ENCODE data around the gene TCEA3. TPM values are rescaled to one million over a fixed set of nuclear protein-coding genes. Genes with fewer than 3 reads are reported as not detected.

The TCEA3 gene
- total and polyA plus RNA-seq, 2 experiments from 2014 or later: not detected

GRCh38 chr1:23395849-23396248, 28.7 kb downstream of the TCEA3 start:
- Mint-ChIP-seq H3K4me3 (no peak overlapping the region), H3K9me3 (peaks cover 5% of the 10 kb centered on the region; the same call in 1 of the 3 replicates)

More at GRCh38 chr1:23395849-23396248, 28.7 kb downstream of the TCEA3 start:
- H3F3A ChIP-seq (replicated peaks; ENCODE audit: low read depth): 0 out of 2 replicates have a peak, but pooled peaks cover 7% of the 10 kb centered on the region
- H2AFZ ChIP-seq: no peak overlapping the region
- H3K79me2 ChIP-seq (replicated peaks; ENCODE audit: insufficient read depth): no peaks in the 10 kb centered on the region
- Mint-ChIP-seq H3K36me3 (ENCODE audit: low read depth) (no peaks in the 10 kb centered on the region), H3K27ac (no peak overlapping the region), H3K4me1 (peaks cover 22% of the 10 kb centered on the region), H3K27me3 (ENCODE audit: insufficient read depth, low read depth, poor library complexity) (peaks cover 55% of the 10 kb centered on the region)
- H3K4me3 ChIP-seq: no peak overlapping the region
- H3K27me3 ChIP-seq (ENCODE audit: insufficient read depth): peaks cover 88% of the 10 kb centered on the region
- no peaks in the 10 kb centered on the region for H3K36me3 ChIP-seq (ENCODE audit: insufficient read depth)
- ATAC-seq (no peak), DNase-seq (ENCODE audit: low spot score) (no peak)
- H3K9me2 ChIP-seq (ENCODE audit: insufficient read depth): no peaks in the 10 kb centered on the region
- H4K20me1 ChIP-seq (replicated peaks; ENCODE audit: insufficient read depth): no peaks in the 10 kb centered on the region
- H3K4me2 ChIP-seq: no peak overlapping the region
- no peak overlapping the region for H3K27ac ChIP-seq (ENCODE audit: low read depth)
- peaks cover 14% of the 10 kb centered on the region for H3K4me1 ChIP-seq (ENCODE audit: insufficient read depth)
- TF ChIP-seq, protein P1, sequence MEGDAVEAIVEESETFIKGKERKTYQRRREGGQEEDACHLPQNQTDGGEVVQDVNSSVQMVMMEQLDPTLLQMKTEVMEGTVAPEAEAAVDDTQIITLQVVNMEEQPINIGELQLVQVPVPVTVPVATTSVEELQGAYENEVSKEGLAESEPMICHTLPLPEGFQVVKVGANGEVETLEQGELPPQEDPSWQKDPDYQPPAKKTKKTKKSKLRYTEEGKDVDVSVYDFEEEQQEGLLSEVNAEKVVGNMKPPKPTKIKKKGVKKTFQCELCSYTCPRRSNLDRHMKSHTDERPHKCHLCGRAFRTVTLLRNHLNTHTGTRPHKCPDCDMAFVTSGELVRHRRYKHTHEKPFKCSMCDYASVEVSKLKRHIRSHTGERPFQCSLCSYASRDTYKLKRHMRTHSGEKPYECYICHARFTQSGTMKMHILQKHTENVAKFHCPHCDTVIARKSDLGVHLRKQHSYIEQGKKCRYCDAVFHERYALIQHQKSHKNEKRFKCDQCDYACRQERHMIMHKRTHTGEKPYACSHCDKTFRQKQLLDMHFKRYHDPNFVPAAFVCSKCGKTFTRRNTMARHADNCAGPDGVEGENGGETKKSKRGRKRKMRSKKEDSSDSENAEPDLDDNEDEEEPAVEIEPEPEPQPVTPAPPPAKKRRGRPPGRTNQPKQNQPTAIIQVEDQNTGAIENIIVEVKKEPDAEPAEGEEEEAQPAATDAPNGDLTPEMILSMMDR (conservative IDR thresholded peaks at IDR 0.05; ENCODE audit: low read depth in 2 of 2): no peak
- no peak for TF ChIP-seq EZH2 (IDR thresholded peaks at IDR 0.05; ENCODE audit: low read depth, unreplicated experiment)
- no peak for TF ChIP-seq ZNF331 (CRISPR knock-in tag; IDR thresholded peaks at IDR 0.05; ENCODE audit: low read depth)
- TF ChIP-seq ZNF114 (CRISPR knock-in tag; IDR thresholded peaks at IDR 0.05): no peak
- TF ChIP-seq, protein P2, sequence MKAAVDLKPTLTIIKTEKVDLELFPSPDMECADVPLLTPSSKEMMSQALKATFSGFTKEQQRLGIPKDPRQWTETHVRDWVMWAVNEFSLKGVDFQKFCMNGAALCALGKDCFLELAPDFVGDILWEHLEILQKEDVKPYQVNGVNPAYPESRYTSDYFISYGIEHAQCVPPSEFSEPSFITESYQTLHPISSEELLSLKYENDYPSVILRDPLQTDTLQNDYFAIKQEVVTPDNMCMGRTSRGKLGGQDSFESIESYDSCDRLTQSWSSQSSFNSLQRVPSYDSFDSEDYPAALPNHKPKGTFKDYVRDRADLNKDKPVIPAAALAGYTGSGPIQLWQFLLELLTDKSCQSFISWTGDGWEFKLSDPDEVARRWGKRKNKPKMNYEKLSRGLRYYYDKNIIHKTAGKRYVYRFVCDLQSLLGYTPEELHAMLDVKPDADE (IDR thresholded peaks at IDR 0.05): no peak
- TF ChIP-seq CREB1 (CRISPR knock-in tag; IDR thresholded peaks at IDR 0.05; ENCODE audit: low read depth): no peak
- TF ChIP-seq NANOG (IDR thresholded peaks at IDR 0.05; ENCODE audit: borderline replicate concordance): no peak
- TF ChIP-seq, protein P3, sequence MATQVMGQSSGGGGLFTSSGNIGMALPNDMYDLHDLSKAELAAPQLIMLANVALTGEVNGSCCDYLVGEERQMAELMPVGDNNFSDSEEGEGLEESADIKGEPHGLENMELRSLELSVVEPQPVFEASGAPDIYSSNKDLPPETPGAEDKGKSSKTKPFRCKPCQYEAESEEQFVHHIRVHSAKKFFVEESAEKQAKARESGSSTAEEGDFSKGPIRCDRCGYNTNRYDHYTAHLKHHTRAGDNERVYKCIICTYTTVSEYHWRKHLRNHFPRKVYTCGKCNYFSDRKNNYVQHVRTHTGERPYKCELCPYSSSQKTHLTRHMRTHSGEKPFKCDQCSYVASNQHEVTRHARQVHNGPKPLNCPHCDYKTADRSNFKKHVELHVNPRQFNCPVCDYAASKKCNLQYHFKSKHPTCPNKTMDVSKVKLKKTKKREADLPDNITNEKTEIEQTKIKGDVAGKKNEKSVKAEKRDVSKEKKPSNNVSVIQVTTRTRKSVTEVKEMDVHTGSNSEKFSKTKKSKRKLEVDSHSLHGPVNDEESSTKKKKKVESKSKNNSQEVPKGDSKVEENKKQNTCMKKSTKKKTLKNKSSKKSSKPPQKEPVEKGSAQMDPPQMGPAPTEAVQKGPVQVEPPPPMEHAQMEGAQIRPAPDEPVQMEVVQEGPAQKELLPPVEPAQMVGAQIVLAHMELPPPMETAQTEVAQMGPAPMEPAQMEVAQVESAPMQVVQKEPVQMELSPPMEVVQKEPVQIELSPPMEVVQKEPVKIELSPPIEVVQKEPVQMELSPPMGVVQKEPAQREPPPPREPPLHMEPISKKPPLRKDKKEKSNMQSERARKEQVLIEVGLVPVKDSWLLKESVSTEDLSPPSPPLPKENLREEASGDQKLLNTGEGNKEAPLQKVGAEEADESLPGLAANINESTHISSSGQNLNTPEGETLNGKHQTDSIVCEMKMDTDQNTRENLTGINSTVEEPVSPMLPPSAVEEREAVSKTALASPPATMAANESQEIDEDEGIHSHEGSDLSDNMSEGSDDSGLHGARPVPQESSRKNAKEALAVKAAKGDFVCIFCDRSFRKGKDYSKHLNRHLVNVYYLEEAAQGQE (IDR thresholded peaks at IDR 0.05; ENCODE audit: unreplicated experiment): no peak
- no peak for TF ChIP-seq EZH2phosphoT487 (IDR thresholded peaks at IDR 0.05; ENCODE audit: unreplicated experiment)
- TF ChIP-seq STAT1 (IDR thresholded peaks at IDR 0.05; ENCODE audit: unreplicated experiment): no peak
- no peak for TF ChIP-seq POLR2AphosphoS5 (IDR thresholded peaks at IDR 0.05; ENCODE audit: low read depth)
- TF ChIP-seq ZNF462 (CRISPR knock-in tag; IDR thresholded peaks at IDR 0.05): no peak
- TF ChIP-seq JUNB (IDR thresholded peaks at IDR 0.05; ENCODE audit: unreplicated experiment): no peak
